Upper lobe of left lung (tissue), 4 donors: Measurements from ENCODE around the gene ANKRD65.
"Not testable (repeated sequence)": the region's sequence is repeated elsewhere in the genome, so short reads cannot be mapped to it uniquely, and the experiment has no call there.

Source experiments
- POLR2A ChIP-seq, 4 donors: fragments of 450-650 bp; IDR thresholded peaks; one replicate each; pipeline ENCODE4 v1.5.1; 2016 to 2017; ENCODE audit warnings: antibody characterized with exemption in 4 of 4, mild to moderate bottlenecking in 2 of 4
- POLR2AphosphoS5 ChIP-seq, 2 donors: sonication (generic); formaldehyde crosslinking; IDR thresholded peaks; one replicate each; pipeline ENCODE4 v1.5.1; 2017; ENCODE audit warnings: antibody characterized with exemption in 2 of 2
- TF ChIP-seq, protein P1 (sequence below), 6 experiments: fragments of 450-650 bp in 4 of 6; fragments of 200-600 bp in 2 of 6; sonication (generic) in 2 of 6; IDR thresholded peaks; one replicate each; pipeline ENCODE4 v1.5.1; 2016 to 2019; ENCODE audit warnings: antibody characterized with exemption in 6 of 6

DNA sequence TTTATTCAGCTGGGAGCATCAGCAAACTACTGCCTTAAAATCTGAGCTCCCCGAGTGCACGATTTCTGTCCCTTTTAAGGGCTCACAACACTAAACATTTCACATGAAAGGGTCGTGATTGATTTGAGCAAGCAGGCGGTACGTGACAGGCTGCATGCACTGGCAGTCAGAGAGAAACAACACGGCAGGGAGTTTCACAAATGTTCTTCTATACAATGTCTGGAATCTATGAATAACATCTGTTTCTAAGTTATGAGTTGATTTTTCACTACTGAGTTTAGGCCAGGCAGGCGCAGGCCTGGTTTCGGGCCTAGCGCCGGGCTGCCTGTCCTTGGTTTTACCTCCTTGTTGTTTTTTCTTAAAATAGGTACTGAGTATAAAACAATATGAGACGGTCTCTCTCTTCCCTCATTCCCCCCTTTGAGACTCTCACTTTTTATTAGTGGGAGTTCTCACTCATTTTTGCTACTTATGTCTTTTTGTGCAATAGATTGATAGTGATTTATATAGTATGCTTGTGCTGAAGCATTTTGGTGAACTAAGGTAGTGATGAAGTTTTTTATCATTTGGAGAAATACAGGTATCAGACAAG lies 8.7 kb downstream of the ANKRD65 start:
- TF ChIP-seq POLR2AphosphoS5, POLR2A (IDR thresholded peaks at IDR 0.05): not testable (repeated sequence)
- TF ChIP-seq, protein P1, sequence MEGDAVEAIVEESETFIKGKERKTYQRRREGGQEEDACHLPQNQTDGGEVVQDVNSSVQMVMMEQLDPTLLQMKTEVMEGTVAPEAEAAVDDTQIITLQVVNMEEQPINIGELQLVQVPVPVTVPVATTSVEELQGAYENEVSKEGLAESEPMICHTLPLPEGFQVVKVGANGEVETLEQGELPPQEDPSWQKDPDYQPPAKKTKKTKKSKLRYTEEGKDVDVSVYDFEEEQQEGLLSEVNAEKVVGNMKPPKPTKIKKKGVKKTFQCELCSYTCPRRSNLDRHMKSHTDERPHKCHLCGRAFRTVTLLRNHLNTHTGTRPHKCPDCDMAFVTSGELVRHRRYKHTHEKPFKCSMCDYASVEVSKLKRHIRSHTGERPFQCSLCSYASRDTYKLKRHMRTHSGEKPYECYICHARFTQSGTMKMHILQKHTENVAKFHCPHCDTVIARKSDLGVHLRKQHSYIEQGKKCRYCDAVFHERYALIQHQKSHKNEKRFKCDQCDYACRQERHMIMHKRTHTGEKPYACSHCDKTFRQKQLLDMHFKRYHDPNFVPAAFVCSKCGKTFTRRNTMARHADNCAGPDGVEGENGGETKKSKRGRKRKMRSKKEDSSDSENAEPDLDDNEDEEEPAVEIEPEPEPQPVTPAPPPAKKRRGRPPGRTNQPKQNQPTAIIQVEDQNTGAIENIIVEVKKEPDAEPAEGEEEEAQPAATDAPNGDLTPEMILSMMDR (IDR thresholded peaks at IDR 0.05) = not testable (repeated sequence)
